ENCODE data around the gene CYTH4. TPM values are rescaled to one million over a fixed set of nuclear protein-coding genes. Genes with fewer than 3 reads are reported as not detected.

Gene CYTH4
- total and polyA plus RNA-seq, 2 of the 8 experiments (the other 6 are each of a cell fraction or from before 2014, with no cell fraction given): 0.09 TPM; not detected in 1

- TF ChIP-seq, protein P1, sequence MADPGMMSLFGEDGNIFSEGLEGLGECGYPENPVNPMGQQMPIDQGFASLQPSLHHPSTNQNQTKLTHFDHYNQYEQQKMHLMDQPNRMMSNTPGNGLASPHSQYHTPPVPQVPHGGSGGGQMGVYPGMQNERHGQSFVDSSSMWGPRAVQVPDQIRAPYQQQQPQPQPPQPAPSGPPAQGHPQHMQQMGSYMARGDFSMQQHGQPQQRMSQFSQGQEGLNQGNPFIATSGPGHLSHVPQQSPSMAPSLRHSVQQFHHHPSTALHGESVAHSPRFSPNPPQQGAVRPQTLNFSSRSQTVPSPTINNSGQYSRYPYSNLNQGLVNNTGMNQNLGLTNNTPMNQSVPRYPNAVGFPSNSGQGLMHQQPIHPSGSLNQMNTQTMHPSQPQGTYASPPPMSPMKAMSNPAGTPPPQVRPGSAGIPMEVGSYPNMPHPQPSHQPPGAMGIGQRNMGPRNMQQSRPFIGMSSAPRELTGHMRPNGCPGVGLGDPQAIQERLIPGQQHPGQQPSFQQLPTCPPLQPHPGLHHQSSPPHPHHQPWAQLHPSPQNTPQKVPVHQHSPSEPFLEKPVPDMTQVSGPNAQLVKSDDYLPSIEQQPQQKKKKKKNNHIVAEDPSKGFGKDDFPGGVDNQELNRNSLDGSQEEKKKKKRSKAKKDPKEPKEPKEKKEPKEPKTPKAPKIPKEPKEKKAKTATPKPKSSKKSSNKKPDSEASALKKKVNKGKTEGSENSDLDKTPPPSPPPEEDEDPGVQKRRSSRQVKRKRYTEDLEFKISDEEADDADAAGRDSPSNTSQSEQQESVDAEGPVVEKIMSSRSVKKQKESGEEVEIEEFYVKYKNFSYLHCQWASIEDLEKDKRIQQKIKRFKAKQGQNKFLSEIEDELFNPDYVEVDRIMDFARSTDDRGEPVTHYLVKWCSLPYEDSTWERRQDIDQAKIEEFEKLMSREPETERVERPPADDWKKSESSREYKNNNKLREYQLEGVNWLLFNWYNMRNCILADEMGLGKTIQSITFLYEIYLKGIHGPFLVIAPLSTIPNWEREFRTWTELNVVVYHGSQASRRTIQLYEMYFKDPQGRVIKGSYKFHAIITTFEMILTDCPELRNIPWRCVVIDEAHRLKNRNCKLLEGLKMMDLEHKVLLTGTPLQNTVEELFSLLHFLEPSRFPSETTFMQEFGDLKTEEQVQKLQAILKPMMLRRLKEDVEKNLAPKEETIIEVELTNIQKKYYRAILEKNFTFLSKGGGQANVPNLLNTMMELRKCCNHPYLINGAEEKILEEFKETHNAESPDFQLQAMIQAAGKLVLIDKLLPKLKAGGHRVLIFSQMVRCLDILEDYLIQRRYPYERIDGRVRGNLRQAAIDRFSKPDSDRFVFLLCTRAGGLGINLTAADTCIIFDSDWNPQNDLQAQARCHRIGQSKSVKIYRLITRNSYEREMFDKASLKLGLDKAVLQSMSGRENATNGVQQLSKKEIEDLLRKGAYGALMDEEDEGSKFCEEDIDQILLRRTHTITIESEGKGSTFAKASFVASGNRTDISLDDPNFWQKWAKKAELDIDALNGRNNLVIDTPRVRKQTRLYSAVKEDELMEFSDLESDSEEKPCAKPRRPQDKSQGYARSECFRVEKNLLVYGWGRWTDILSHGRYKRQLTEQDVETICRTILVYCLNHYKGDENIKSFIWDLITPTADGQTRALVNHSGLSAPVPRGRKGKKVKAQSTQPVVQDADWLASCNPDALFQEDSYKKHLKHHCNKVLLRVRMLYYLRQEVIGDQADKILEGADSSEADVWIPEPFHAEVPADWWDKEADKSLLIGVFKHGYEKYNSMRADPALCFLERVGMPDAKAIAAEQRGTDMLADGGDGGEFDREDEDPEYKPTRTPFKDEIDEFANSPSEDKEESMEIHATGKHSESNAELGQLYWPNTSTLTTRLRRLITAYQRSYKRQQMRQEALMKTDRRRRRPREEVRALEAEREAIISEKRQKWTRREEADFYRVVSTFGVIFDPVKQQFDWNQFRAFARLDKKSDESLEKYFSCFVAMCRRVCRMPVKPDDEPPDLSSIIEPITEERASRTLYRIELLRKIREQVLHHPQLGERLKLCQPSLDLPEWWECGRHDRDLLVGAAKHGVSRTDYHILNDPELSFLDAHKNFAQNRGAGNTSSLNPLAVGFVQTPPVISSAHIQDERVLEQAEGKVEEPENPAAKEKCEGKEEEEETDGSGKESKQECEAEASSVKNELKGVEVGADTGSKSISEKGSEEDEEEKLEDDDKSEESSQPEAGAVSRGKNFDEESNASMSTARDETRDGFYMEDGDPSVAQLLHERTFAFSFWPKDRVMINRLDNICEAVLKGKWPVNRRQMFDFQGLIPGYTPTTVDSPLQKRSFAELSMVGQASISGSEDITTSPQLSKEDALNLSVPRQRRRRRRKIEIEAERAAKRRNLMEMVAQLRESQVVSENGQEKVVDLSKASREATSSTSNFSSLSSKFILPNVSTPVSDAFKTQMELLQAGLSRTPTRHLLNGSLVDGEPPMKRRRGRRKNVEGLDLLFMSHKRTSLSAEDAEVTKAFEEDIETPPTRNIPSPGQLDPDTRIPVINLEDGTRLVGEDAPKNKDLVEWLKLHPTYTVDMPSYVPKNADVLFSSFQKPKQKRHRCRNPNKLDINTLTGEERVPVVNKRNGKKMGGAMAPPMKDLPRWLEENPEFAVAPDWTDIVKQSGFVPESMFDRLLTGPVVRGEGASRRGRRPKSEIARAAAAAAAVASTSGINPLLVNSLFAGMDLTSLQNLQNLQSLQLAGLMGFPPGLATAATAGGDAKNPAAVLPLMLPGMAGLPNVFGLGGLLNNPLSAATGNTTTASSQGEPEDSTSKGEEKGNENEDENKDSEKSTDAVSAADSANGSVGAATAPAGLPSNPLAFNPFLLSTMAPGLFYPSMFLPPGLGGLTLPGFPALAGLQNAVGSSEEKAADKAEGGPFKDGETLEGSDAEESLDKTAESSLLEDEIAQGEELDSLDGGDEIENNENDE (IDR thresholded peaks at IDR 0.05; ENCODE audit: insufficient replicate concordance, low read length): no peak
- no peak for TF ChIP-seq BRCA1 (IDR thresholded peaks at IDR 0.05; ENCODE audit: low read depth, low read length)
- no peak for TF ChIP-seq EZH2 (IDR thresholded peaks at IDR 0.05; ENCODE audit: low read depth, low read length, severe bottlenecking)
- TF ChIP-seq, protein P2, sequence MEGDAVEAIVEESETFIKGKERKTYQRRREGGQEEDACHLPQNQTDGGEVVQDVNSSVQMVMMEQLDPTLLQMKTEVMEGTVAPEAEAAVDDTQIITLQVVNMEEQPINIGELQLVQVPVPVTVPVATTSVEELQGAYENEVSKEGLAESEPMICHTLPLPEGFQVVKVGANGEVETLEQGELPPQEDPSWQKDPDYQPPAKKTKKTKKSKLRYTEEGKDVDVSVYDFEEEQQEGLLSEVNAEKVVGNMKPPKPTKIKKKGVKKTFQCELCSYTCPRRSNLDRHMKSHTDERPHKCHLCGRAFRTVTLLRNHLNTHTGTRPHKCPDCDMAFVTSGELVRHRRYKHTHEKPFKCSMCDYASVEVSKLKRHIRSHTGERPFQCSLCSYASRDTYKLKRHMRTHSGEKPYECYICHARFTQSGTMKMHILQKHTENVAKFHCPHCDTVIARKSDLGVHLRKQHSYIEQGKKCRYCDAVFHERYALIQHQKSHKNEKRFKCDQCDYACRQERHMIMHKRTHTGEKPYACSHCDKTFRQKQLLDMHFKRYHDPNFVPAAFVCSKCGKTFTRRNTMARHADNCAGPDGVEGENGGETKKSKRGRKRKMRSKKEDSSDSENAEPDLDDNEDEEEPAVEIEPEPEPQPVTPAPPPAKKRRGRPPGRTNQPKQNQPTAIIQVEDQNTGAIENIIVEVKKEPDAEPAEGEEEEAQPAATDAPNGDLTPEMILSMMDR (IDR thresholded peaks at IDR 0.05; ENCODE audit: control extremely low read depth in 1 of 3, insufficient read depth in 1 of 3, low read depth in 1 of 3, low read length in 3 of 3): peak; percentile 31 to 55 (median 38); a peak in 3 of 4 replicates
- no peak for TF ChIP-seq KDM5A (IDR thresholded peaks at IDR 0.05; ENCODE audit: low read length)
- no peak for TF ChIP-seq SAP30 (IDR thresholded peaks at IDR 0.05; ENCODE audit: insufficient read depth, insufficient replicate concordance, low read length)
Measured at GRCh38 chr22:37283393-37283937, 1.2 kb downstream of the CYTH4 start (continued).

All from H1 (cell line).